OCI-LY3 (cell line): ENCODE results near the gene SDK1.

Source experiments
- H2AFZ ChIP-seq: fragments of 200-600, 300-600 bp; shearing (Covaris generic); 2 replicates; pipeline ENCODE4 v1.6.0; 2014; ENCODE audit warnings: antibody characterized with exemption, low read depth, low read length
- H3K27ac ChIP-seq: fragments of 200-600, 300-600 bp; sonication (generic); 2 replicates; pipeline ENCODE4 v1.5.1; 2014; ENCODE audit warnings: mild to moderate bottlenecking, low read length, moderate library complexity, mixed read lengths
- H3K27me3 ChIP-seq: fragments of 200-600, 300-600 bp; sonication (generic); 2 replicates; pipeline ENCODE4 v1.6.1; 2014; ENCODE audit warnings: low read depth, low read length, mixed read lengths
- H3K36me3 ChIP-seq: fragments of 200-600, 300-600 bp; sonication (generic); replicated peaks from 2 replicates; pipeline ENCODE3; 2014; ENCODE audit warnings: low read depth, low read length, mixed read lengths
- H3K4me1 ChIP-seq: fragments of 300-600, 200-600 bp; sonication (generic); 2 replicates; pipeline ENCODE4 v1.6.1; 2014; ENCODE audit warnings: low read length, mixed read lengths
- H3K4me2 ChIP-seq: fragments of 200-600, 300-600 bp; sonication (generic); 2 replicates; pipeline ENCODE4 v1.6.1; 2014; ENCODE audit warnings: low read length, mixed read lengths
- H3K4me3 ChIP-seq: fragments of 300-600, 200-600 bp; sonication (generic); 2 replicates; pipeline ENCODE4 v1.5.1; 2014; ENCODE audit warnings: antibody characterized with exemption, mild to moderate bottlenecking, low read length, moderate library complexity
- H3K79me2 ChIP-seq: fragments of 300-600, 200-600 bp; shearing (Covaris generic); 2 replicates; pipeline ENCODE4 v1.6.1; 2014; ENCODE audit warnings: mild to moderate bottlenecking, low read length, mixed read lengths
- H3K9ac ChIP-seq: fragments of 300-600, 200-600 bp; shearing (Covaris generic); 2 replicates; pipeline ENCODE4 v1.6.0; 2014; ENCODE audit warnings: mild to moderate bottlenecking, low read length, moderate library complexity
- H3K9me3 ChIP-seq: fragments of 200-600, 300-600 bp; shearing (Covaris generic); 2 replicates; pipeline ENCODE4 v1.6.1; 2014; ENCODE audit warnings: low read length, mixed read lengths; ENCODE audit not compliant: insufficient read depth
- H4K20me1 ChIP-seq: fragments of 200-600, 300-600 bp; sonication (generic); 2 replicates; pipeline ENCODE4 v1.6.1; 2016; ENCODE audit warnings: low read length, mixed read lengths; ENCODE audit not compliant: insufficient read depth
- CTCF ChIP-seq: fragments of 200-600, 300-600 bp; sonication (generic); IDR thresholded peaks from 2 replicates; pipeline ENCODE4 v1.5.1; 2014; ENCODE audit warnings: antibody characterized with exemption, low read length, low read depth
- EZH2phosphoT487 ChIP-seq: fragments of 200-600 bp; shearing (Covaris generic); IDR thresholded peaks from 2 replicates; pipeline ENCODE4 v1.6.1; 2018; ENCODE audit warnings: antibody characterized with exemption, mixed run types, low read depth

The SDK1 gene

GRCh38 chr7:3292694-3293093 lies 8.4 kb upstream of the SDK1 start:
- TF ChIP-seq CTCF (no peak), EZH2phosphoT487 (no peak)
- no peaks in the 10 kb centered on the region for H3K9me3 ChIP-seq

GRCh38 chr7:3294432-3295100 lies 6.5 kb upstream of the SDK1 start:
- Histone ChIP-seq H3K27ac (no peak overlapping the region), H3K9me3 (no peaks in the 10 kb centered on the region), H3K4me2 (no peak overlapping the region), H2AFZ (no peak overlapping the region), H3K4me3 (no peak overlapping the region), H3K4me1 (no peaks in the 10 kb centered on the region), H3K36me3 (no peaks in the 10 kb centered on the region), H3K79me2 (no peaks in the 10 kb centered on the region), H3K9ac (no peak overlapping the region), H4K20me1 (no peaks in the 10 kb centered on the region), H3K27me3 (no peaks in the 10 kb centered on the region)
- TF ChIP-seq CTCF = no peak
- no peak for TF ChIP-seq EZH2phosphoT487

More at GRCh38 chr7:3292694-3293093, 8.4 kb upstream of the SDK1 start:
- no peak overlapping the region for H3K27ac ChIP-seq
- H3K27me3 ChIP-seq = no peaks in the 10 kb centered on the region
- H2AFZ ChIP-seq = no peak overlapping the region
- H3K36me3 ChIP-seq = no peaks in the 10 kb centered on the region
- H3K4me1 ChIP-seq = no peaks in the 10 kb centered on the region
- H3K79me2 ChIP-seq = no peaks in the 10 kb centered on the region
- H3K4me2 ChIP-seq = no peak overlapping the region
- no peaks in the 10 kb centered on the region for H4K20me1 ChIP-seq
- no peak overlapping the region for H3K9ac ChIP-seq
- no peak overlapping the region for H3K4me3 ChIP-seq

GRCh38 chr7:3297105-3297819 lies 3.8 kb upstream of the SDK1 start:
- no peaks in the 10 kb centered on the region for H3K79me2 ChIP-seq
- no peak overlapping the region for H3K27ac ChIP-seq
- H3K4me2 ChIP-seq = no peak overlapping the region
- no peak overlapping the region for H2AFZ ChIP-seq
- no peak overlapping the region for H3K9ac ChIP-seq
- no peaks in the 10 kb centered on the region for H4K20me1 ChIP-seq
- H3K9me3 ChIP-seq = no peaks in the 10 kb centered on the region
- H3K4me1 ChIP-seq = no peaks in the 10 kb centered on the region
- TF ChIP-seq CTCF = no peak
- no peak for TF ChIP-seq EZH2phosphoT487
- no peaks in the 10 kb centered on the region for H3K27me3 ChIP-seq
- no peak overlapping the region for H3K4me3 ChIP-seq
- no peaks in the 10 kb centered on the region for H3K36me3 ChIP-seq

- no peak overlapping the region for H3K27ac ChIP-seq
- H2AFZ ChIP-seq = no peak overlapping the region
- no peak overlapping the region for H3K4me2 ChIP-seq
Observed at GRCh38 chr7:3300221-3300650, 816 bp upstream of the SDK1 start.

More at GRCh38 chr7:3300221-3300650, 816 bp upstream of the SDK1 start:
- Histone ChIP-seq H3K9me3 (no peaks in the 10 kb centered on the region), H3K9ac (no peak overlapping the region), H3K27me3 (no peaks in the 10 kb centered on the region), H3K4me3 (no peak overlapping the region), H3K36me3 (no peaks in the 10 kb centered on the region), H4K20me1 (no peaks in the 10 kb centered on the region), H3K79me2 (no peaks in the 10 kb centered on the region), H3K4me1 (no peaks in the 10 kb centered on the region)
- TF ChIP-seq EZH2phosphoT487 (no peak), CTCF (no peak)
